CD4-positive, alpha-beta T cell treated with Interleukin-10 for 1 hour (primary cell): ENCODE results near the gene MACROD1.
"Not testable (repeated sequence)": the region's sequence is repeated elsewhere in the genome, so short reads cannot be mapped to it uniquely, and the experiment has no call there.

Experiments used
- DNase-seq: peaks from one replicate; pipeline ENCODE4 v3.0.0-alpha.2; 2020

The MACROD1 gene

GRCh38 chr11:64051297-64051696, 114.6 kb downstream of the MACROD1 start:
- no peak for DNase-seq

- DNase-seq, result no peak
Measured at GRCh38 chr11:64049509-64049908, 116.4 kb downstream of the MACROD1 start.

GRCh38 chr11:64048042-64048854, 117.7 kb downstream of the MACROD1 start:
- DNase-seq, result no peak

- not testable (repeated sequence) for DNase-seq
Measured at GRCh38 chr11:64047373-64047772, 118.5 kb downstream of the MACROD1 start.

GRCh38 chr11:64045700-64046099, 120.2 kb downstream of the MACROD1 start:
- no peak for DNase-seq

GRCh38 chr11:64044730-64045393, 121.1 kb downstream of the MACROD1 start:
- DNase-seq, result no peak

GRCh38 chr11:64043545-64043944, 122.4 kb downstream of the MACROD1 start:
- no peak for DNase-seq

- DNase-seq, result no peak
Measured at GRCh38 chr11:64042301-64042700, 123.6 kb downstream of the MACROD1 start.

- no peak for DNase-seq
Measured at GRCh38 chr11:64041846-64042245, 124.1 kb downstream of the MACROD1 start.

GRCh38 chr11:64040684-64041322, 125.1 kb downstream of the MACROD1 start:
- no peak for DNase-seq

- DNase-seq, result no peak
Measured at GRCh38 chr11:64039012-64039665, 126.8 kb downstream of the MACROD1 start.

- DNase-seq, result no peak
Measured at GRCh38 chr11:64038500-64038899, 127.4 kb downstream of the MACROD1 start.

GRCh38 chr11:64037027-64037634, 128.8 kb downstream of the MACROD1 start:
- DNase-seq, result no peak

GRCh38 chr11:64036087-64037026, 129.6 kb downstream of the MACROD1 start:
- DNase-seq, result no peak

GRCh38 chr11:64035576-64035975, 130.3 kb downstream of the MACROD1 start, which contains the start of gene FLRT1:
TSS of gene FLRT1 (plus strand) at chr11:64035931. CDS start at chr11:64116268, 80,337 bp downstream.
- DNase-seq, result no peak

GRCh38 chr11:64035081-64035524, 130.8 kb downstream of the MACROD1 start:
- no peak for DNase-seq

GRCh38 chr11:64034411-64034811, 131.5 kb downstream of the MACROD1 start:
- DNase-seq, result no peak

GRCh38 chr11:64032050-64032449, 133.9 kb downstream of the MACROD1 start:
- no peak for DNase-seq

GRCh38 chr11:64031001-64031400, 134.9 kb downstream of the MACROD1 start:
- DNase-seq, result no peak

GRCh38 chr11:64029773-64030172, 136.1 kb downstream of the MACROD1 start:
- DNase-seq, result no peak

- DNase-seq, result no peak
Measured at GRCh38 chr11:64028398-64029115, 137.4 kb downstream of the MACROD1 start.
